NOMO-1 treated with dmso at 0.1 percent for 144 hours (cell line): ENCODE data around the gene HOXA9.

Source experiments
- DNase-seq: peaks from one replicate; lab custom pipeline; 2025; ENCODE audit not compliant: unreplicated experiment; lab: John Stamatoyannopoulos, UW

HOXA9 gene

DNA sequence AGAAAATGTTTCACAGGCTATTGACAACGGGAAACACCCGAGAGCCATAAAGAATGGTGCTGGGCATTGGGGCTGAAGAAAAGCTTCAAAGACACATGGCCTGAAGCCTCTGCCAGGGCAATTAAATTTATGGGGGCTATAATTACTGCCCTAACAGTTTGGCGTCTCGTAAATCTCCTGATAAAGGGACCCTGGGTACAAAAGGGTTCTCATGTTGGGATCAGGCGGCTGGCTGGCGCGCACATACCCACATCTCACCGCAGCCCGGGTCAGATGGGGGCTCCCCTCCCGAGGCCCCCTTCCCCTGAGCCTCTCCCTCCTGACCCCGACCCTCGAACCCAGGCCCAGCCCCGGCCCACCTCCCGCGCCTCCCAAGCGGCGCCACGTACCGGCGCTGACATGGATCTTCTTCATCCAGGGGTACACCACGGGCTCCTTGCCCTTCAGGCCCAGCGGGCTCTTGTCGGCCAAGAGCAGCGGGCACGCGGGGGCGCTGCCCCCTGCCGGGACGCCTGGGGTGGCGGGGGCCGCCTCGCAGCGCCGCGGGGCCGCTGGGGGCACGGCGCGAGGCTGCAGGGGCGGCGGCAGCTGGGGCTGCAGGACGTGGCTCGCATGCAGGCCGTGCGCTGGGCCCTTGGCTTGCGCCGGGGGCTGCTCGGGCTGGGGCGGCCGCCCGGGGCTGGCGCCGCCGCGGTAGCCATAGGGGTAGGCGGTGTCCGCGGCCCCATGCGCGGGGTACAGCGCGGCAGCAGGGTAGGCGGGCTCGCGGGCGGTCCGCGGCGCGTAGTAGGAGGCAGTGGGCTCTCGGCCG, 35.4 kb downstream of the HOXA9 start:
- no peak for DNase-seq

DNA sequence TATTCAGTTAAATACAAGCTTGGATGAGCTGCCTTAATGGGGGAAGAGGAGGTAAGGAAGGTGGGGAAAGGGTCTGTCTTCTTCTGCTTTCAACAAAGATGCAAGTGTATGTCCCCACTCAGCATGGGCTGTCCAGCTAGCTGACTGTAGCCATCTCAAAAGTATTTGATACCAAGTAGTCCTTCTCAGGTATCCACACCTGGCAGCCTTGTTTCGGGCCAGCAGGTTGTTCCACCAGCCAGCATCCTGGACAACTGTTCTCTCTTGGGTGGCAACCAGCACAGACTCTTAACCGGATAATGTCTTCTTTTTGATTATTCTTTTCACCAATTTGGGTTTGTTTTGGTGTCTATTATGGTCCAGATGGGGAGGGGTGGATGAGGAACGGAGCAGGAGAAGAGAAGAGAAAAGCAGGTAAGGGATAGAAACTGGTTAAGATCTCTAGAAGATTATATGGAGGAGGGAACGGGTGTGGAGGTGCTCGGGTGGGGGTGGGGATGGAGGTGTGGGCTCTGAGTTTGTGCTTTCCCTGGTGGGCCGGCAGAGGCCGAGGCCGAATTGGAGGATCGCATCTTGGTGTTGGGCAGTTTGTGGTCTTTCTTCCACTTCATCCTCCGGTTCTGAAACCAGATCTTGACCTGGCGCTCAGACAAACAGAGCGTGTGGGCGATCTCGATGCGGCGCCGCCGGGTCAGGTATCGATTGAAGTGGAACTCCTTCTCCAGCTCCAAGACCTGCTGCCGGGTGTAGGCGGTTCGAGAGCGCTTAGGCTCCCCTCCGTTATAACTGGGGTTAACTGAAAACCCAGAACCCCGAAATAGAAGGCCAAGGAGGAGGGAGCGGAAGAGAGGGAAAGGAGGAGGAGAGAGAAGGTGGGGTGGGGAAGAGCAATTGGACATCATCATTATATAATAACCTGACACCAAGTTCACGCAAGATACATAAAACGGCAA, 36.3 kb downstream of the HOXA9 start:
- DNase-seq = no peak

DNA sequence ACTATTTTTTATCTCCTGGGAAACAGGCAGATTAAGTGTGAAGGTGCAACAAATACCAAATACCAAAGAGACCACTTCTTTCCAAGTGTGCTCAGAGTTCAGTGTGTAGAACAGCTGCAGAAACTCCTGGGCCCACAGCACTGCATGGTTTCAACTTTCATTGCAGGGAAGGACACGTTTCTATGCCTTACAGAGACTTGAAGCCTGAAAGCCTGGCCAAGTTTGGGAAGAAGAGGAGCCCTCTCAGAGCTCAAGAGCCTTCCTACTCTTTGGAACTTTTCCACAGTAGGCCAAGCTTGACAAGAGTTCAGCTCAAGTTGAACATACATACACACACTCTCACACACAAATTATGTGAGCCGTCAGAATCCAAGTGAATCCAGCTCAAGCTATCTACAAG, 37.3 kb downstream of the HOXA9 start:
- no peak for DNase-seq

DNA sequence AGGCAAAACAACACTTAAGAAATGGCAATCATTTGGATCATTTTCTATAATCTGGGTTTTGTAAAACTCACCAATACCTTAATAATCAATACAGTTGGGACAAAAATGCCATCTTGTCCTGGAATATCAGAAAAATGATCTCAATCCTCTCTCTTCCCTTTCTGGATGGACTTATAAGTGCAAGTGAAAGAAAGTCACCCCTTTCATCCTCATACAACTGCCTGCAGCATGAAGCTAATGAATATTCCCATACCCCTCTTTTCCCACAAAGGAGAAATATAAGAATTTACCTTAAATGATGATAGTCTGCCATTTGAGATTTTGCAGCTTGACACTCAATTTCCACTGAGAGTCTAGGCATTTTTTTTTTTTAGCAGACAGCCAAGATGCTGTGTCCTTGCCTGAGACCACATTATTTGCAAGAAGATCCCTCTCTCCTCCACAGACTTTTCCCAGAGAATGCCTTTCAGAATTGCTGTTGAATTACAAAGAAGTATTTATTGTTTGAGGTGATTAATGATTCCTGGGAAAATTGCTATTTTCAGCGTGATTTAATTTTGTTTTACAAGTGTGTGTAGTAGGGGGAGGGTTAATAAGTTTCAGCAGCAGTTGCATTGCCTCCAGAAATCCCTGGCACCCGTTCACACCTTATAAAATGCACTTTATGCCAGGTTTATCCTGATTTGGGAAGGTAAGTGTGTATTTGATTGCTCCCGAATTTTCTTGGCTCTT, 38.6 kb downstream of the HOXA9 start:
- no peak for DNase-seq

DNA sequence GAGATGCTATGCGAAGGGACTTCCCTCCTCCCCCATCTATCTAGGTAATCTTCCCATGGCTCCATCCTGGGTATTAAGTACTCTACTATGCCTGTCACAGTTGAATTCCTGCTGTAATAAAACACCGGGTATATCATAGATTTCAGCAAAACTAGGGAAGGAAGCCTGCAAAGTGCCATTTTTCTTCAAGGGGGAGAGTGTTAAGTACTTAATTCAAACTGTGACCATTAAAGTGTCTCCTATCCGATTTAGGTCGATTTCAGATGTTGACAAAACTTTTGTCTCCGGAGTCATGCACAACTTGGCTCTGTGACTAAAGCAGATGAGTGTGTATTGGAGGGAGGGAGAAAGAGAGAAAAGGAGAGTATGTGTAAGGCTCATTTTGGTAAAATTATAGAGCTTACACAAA, 39.3 kb downstream of the HOXA9 start:
- no peak for DNase-seq

DNA sequence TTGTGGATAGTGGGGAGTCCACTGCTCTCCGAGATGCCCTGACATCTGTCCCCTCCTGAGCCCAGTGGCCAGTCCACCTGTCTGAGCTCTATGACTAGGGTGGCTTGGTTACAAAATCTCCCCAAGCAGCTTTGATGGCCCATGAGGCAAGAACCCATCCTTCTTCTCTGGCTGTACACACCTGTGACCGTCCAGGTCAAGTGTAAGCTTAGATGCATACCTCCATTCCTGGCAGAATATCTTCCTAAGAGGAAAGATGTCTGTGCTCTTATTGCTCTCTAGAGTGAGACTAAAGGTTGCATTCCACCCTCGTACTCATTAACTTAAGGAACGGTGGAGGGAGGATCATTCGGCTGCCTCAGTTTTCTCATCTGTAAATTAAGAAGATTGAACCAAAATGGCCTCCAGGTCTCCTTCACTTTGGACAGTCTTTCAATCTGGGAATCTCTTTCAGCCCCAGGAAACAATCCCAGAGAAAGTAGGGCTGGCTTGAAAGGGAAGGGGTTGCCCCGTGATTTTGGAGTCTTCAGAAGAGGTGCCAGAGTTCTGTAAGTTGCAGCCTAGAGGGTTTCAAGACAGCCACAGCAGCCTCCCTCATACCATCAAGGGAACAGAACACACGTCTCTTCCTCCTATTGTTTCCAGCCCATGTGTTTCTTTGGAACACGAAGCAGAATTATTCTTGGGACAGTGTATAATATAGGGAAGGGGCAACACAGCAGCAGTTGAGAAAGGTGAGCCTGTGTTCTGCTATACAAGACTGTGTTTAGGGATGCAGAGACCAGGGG, 40.2 kb downstream of the HOXA9 start:
- no peak for DNase-seq

DNA sequence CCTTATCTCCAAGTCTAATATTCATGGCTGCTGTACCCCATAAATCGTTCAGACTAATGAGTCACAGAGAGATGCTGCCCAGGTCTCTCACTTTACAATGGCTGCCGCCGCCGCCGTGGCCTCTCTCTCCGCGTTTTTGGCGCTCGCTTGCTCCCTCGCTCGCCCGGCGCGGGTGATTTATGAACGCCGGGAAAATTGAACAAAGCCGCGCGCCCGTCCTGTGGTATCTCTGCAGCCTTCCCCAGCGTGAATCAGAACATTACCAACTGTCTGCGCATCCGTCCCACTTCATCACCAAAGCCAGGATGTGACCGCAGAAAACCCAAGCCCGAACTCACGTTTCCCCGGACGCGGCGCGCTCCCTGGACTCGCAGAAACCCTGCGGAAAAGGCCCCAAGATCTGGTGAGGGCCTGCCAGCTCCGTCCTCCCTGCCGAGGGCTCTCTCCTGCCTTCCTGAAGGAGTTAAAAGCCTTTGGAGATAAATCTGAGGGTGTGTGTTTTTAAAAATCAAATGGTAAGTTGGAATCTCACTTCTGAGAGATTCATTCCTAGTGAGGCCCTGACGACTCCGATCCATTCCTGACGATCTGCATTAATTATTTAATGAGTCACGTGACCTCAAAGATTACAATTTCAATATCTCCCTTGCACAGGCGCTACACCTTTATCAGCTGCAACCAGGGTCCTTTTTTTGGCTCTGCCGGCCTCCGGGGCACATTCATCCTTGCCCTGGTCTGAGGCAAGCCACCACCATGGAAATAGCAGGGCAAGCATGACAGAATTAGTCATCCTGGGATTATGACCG, 41.0 kb downstream of the HOXA9 start:
- no peak for DNase-seq

DNA sequence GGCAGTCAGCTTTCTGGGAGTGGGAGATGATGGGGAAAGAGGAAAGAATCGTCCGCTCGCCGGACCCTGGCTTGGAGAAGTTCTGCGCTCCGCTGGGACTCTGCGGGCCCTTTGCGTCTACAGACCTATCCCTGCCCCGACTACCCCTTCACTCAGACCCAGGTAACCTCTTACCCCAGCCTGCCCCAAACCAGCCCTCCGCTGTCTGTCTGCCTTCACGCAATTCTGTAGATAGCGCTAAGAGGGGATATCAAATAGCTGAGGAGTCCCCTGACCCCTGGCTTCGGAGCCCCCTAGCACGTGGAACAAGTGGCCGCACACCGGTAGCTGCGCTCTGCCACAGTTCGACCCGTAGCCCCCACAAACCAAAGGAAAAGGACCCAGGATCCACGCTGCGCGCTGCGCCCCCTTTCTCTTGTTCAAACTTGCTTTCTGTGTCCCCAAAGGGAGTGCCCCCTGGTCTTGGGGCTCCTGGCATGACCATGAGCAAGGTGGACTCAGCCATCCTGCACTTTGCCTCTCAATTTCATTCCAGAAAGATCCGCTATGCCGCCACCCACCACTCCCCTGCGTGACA, 41.8 kb downstream of the HOXA9 start:
- no peak for DNase-seq

DNA sequence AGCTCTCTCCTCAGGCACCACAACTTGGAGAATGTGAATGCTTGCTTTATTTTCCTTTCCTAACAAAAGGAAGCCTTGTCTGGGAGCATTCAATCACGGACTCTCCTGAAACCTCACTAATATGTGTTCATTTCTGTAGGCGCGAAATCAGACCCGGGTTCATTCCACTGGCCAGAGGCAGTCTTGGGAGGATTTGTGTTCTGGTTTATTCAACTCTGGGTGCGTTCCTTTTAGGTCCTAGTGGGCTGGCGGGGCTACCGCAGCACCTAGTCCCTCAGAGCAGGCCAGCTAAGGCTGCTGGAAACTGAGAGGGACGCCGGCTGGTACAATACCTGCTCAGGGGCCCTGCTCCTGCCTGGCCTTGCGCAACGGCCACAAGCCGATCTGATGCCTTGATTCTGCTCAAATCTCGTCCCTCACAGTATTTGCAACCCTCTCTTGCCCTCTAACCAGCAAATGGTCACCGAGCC, 42.3 kb downstream of the HOXA9 start:
- DNase-seq = no peak

DNA sequence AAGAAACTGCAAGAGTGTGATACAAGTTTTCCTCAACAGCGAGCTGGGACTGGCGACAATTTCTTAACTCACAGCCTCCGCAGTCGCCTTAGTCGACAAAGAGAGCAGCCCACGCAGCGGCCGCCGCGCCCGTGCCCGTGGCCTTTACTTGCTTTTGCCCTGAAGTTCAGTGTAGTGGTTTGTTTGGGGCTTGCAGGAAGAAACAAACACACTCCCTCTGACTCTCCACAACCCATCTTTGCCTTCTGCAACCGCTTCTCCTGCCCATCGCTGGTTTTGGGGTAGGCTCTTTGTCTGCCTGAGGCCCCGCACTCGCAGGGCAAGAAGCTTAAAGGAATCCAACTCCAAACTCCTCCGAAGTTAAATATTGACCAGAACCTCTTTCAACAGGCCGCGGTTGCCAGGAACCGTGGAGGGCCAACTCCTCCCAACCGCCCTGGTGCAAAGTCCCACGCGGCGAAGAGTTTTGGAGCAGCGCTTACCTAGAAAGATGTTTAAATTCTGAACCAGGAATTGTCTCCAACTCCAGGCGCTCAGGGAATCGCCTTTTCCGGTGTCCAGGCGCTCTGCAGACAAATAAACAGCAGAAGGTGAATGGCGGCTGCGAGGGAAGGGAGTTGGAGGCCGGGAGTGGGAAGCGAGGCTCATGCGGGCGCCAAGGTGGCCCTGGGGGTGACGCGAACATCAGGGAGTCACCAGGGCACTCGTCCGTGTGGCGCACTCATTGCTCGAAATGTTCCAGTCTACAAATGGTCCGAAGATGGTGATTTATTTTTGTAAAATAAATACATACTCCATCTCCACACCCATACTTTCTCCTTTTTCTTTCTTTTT, 43.0 kb downstream of the HOXA9 start:
- no peak for DNase-seq

DNA sequence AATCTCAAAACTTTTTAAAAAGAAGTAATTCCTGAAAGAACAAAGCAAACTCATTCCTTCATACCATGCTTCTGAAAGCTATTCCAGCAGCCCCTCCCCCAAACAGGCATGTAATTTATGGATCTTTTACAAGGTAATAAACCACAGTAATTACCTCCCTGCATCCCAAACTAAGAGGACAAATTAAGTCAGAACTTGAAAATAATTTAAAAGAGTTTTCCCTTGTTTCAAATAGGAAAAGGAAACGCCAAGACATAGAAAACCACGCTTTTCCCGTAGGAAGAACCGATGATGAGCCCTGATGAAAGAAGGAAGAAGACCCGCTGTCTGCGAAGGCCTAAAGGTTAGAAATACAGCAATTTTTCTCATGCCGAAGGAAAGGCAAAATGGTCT, 43.7 kb downstream of the HOXA9 start:
- DNase-seq = no peak

DNA sequence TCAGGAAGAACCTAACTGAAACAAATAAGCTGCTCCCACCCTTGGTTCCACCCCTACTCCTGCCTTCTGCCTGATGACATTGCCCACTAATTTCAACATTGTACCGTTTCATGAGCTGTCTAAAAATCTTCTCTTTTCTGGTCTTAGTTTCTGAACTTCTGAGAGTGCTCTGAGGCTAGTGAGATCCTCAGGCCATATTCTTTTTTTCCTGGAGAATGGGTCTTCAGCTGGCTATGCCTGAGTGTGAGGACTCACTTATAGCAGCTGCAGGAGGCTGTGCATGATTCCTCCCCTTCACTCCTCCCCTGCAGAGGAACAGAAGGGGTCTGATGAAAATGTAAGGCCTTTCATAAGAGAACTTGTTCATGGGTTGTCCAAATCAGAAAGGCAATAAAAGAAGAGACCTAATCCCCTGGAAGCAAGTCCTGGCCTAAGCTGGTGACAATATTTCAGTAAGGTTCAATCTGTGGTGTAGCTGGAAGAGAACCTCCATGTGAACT, 45.9 kb downstream of the HOXA9 start:
- no peak for DNase-seq

DNA sequence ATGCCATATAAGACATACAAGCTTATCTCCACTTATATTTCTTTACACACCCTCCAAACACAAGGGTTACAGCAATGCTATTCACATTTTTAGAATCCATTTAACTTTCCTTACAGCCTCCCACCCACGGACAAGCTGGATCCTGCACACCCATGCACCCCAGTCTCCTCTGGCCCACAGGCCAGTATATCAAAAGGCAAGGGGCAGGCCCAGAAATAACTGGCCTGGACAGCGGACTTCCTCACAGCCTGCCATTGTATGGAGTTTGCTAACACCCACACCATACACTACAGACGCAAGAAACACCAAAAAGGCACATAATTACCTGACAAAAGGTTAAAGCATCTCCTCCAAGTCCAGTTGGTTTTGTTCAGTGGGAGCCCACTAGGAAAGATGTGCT, 46.8 kb downstream of the HOXA9 start:
- DNase-seq = no peak

DNA sequence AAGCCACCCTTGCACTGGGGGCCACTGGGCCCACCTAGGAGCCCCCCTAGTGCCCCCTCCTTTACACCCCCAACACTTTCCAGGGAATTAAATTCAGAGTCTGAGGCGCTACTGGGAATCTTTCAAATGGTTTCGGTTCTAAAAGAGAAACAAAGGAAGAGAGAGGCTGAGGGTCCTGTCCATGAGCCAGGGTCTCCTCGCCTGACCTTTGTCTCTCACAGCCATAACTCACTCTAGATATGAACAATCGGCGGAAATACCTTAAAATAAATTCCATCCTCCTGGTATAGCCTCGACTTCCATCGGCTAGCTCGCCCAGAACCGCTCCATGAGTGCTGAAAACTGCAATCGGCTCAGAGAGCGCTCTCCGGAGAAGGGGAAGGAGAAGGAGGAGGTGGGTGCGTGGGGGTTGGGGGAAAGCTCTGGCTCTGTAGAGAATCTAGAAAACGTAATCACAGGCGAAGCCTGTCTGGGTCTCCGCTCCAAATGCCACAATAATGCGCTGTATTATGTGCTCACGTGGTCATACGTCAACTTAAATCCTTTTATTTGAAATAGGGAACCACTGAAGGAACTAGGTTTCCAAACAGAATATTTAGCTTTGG, 47.3 kb downstream of the HOXA9 start:
- DNase-seq = no peak

DNA sequence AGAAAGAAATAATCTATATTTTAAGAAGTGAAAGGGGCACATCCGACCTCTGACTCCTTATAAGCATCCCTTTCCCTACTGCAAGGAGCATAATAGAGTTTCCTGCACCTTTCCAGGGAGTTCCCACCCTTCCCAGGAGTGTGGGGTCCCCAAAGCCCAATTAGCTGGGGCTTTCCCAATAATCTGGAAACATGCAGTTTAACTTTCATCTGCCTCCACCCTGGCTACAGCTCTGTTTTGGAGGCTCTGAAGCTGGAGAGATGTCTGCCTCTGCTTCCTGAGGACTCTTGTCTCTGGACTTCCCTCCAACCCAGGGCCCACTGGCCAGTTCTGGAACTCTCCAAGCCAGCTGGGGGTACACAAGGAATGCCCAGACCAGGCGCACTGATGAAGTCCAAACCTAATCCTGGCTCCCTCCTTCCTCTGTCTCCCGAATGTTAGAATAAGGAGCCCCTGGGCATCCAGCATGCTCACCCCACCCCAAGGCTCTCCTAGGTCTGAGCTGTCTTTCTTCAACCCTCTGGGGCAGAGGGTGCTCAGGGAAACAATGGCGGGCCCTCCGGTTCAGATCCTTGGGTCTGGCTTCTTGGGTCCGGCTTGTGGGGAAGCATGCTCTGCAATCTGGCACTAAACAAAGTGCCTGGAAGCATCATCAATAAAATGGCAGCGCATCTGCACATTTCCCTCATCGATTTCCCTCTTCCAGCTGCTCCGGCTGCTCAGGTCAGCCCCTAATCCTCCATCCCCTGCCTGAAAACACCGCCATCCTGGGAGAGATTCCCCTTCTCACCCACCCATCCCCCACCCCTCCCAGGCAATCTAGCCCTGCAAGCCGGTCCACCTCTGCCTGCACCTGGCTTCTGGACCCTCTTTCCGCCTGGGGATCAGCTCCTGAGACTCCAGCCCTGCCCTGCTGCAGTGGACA, 48.1 kb downstream of the HOXA9 start:
- no peak for DNase-seq

DNA sequence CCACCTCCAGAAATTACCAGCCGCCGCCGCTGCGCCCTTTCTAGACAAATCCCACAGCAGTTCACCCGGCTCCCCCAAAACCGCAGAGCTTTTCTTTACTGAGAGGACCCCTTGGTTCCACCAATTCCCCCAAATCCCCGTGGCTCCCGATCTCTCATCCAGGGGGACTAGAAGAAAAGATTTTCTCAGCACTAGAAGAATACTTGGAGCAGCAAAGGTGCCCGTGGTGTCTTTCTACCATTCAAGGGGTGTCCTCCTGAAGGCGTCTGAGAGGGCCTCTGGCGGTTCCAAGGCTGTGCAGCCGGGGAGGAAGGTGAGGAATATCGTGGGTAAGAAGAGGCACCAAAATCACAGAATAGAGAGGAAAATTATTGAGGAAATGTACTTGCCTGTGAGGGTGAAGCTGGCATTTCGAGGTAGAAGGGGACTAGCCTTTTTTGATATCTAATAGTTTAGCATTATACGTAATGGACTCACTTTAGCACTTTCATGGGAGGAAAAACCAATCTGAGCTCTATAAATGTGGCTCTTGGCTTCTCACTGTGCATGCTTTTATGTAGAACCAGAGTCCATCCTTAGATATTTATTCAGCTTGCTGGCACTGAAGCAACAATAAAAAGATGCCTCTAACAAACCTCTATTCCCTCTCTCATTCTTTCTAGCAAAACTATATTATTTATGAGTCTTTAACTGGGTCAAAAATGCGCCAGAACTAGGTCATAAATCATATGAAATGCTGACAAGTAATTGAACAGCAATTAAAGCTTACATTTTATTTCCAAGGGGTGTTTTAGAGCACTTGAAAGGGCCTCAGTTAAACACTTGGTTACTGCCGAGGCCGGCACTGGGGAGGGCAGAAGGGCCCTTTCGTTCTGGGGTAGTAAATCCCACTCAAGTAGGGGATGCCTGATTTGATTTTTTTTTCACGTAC, 49.0 kb downstream of the HOXA9 start:
- DNase-seq = no peak
